Measurements from ENCODE around the gene AIPL1. TPM values are rescaled to one million over a fixed set of nuclear protein-coding genes. Genes with fewer than 3 reads are reported as not detected.

The AIPL1 gene
- total RNA-seq, result 0.11 and 0.13 TPM in 2 replicates

GRCh38 chr17:6435051-6435450 lies at the start of gene AIPL1:
Gene AIPL1, minus strand, starts transcription at chr17:6435121. Its CDS starts 17 bp downstream, at chr17:6435104.

GRCh38 chr17:6443692-6444570 lies 9.0 kb upstream of the AIPL1 start, which contains the start of gene PIMREG:
Gene PIMREG, plus strand, starts transcription at chr17:6444455. Its CDS starts 656 bp downstream, at chr17:6445111.

Other genes starting within 250 kb of the AIPL1 start
- gene PIMREG, start 9.3 kb upstream of the AIPL1 start, total RNA-seq, result 11.4 and 17.1 TPM in 2 replicates
- 7.1 and 8.8 TPM in 2 replicates for gene PITPNM3, start 121.4 kb upstream of the AIPL1 start, total RNA-seq
- 17.6 and 20.9 TPM in 2 replicates for gene KIAA0753, start 205.6 kb upstream of the AIPL1 start, total RNA-seq
- gene TXNDC17, start 205.9 kb upstream of the AIPL1 start, total RNA-seq, result 130 and 138 TPM in 2 replicates
- 9.9 and 12.4 TPM in 2 replicates for gene MED31, start 216.5 kb upstream of the AIPL1 start, total RNA-seq
- gene C17orf100, start 216.6 kb upstream of the AIPL1 start, total RNA-seq, result 0.39 and 0.43 TPM in 2 replicates